ENCODE results near the gene POU2AF1.

DNA sequence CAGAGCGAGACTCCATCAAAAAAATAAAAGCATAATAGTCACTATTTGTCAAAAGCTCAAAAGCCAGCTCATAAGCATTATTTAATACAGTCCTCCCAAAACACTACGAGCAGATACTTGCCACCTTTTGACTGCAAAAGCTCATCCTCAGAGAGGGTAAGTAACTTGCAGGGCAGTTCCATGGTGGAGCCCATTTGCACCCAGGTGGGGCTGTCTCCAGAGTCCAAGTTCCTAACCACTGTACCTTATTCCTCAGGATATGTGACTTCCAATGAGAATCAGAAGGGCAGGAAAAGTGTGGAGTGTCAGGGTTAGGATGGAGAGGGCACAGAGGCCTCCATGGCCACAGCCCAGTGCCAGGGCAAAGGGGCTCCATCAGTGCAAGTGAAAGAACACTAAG, 28.6 kb upstream of the POU2AF1 start:
- TF ChIP-seq EP300 (IDR thresholded peaks at IDR 0.05) (no peak), POLR2AphosphoS5 (IDR thresholded peaks at IDR 0.05) (no peak)
- TF ChIP-seq, protein P1, sequence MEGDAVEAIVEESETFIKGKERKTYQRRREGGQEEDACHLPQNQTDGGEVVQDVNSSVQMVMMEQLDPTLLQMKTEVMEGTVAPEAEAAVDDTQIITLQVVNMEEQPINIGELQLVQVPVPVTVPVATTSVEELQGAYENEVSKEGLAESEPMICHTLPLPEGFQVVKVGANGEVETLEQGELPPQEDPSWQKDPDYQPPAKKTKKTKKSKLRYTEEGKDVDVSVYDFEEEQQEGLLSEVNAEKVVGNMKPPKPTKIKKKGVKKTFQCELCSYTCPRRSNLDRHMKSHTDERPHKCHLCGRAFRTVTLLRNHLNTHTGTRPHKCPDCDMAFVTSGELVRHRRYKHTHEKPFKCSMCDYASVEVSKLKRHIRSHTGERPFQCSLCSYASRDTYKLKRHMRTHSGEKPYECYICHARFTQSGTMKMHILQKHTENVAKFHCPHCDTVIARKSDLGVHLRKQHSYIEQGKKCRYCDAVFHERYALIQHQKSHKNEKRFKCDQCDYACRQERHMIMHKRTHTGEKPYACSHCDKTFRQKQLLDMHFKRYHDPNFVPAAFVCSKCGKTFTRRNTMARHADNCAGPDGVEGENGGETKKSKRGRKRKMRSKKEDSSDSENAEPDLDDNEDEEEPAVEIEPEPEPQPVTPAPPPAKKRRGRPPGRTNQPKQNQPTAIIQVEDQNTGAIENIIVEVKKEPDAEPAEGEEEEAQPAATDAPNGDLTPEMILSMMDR (IDR thresholded peaks at IDR 0.05), result no peak
